Activated T-cell treated with anti-CD3 and anti-CD28 coated beads for 1 hour (primary cell): ENCODE data around the gene NMNAT2.
"Not testable (repeated sequence)": the region's sequence is repeated elsewhere in the genome, so short reads cannot be mapped to it uniquely, and the experiment has no call there.

Experiments used
- DNase-seq: peaks from one replicate; pipeline ENCODE4 v3.0.0-alpha.2; 2020; ENCODE audit warnings: low read depth

The NMNAT2 gene

DNA sequence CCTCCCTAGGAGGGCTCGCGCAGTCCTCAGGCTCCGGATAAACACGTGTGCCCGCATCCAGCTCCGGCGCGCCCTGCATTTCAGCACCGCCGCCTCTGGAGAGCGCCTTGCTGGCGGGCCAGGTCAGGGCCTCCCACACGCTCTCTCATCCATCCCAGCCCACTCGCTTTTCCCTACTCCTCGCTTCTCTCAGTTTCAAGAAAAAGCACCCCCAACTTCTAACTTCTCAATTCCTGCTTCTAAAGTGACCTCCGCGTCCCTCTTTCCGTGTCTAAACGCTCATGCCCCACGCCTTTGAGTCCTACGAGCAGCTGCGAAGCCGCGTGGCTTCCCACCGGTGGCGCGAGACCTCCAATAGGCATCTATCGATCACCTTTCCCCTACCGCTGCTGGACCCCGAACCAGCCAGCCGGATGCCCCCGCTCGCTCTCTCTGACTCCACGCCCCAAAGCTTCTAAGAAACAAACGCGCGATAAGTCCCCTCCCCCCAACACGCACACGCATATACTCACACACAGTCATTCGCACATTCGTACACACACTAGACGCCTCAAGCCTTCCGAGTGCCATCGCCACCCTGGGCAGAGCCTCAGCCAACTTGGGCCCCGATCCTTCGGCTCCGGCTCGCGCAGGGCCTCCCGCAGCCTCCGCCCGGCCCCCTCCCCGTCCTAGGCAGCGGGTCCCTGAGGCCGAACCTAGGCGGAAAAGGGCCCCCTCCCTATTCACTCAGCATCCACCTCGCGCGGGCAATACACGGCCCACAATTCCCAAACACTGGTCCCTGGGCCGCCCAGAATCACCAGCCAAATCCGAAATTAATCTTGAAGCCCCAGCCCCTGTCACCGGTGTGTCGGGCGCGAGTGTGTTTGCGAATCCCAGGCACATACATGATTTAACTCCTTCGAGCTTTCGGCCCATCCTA is 1.1 kb downstream of the NMNAT2 start:
- peak; percentile 12 for DNase-seq

DNA sequence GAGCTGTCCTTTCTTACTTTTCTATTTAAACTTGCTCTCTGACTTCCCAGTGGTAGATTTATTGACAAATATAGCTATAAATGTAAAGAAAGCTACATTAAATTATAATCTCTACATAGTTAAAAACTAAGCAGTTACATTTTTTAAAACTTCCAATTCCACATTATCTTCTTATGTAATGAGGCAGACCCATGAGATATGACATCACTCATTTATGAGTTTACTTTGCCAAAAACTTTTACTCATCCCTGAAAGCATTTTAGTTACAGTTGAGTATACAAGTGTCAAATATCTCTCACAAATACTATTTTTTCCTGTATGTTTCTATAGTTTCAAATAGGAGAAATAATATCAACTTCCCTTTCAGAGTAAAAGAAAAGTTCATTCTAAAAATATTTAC is 3.8 kb downstream of the NMNAT2 start:
- DNase-seq: no peak

DNA sequence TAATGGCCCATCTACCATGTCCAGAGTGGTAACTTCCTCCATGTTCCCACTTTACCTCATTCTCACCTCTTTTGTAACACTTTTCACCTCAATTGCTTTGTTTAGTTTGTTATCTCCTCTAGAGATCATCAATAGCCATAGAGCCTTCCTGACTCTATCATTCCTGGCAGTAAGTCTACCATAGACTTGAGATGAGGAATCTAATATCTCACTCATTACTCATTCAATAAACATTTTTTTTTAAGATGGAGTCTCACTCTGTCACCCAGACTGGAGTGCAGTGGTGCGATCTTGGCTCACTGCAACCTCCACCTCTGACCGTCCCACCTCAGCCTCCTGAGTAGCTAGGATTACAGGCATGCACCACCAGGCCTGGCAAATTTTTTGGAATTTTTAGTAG is 7.1 kb downstream of the NMNAT2 start:
- DNase-seq: no peak

DNA sequence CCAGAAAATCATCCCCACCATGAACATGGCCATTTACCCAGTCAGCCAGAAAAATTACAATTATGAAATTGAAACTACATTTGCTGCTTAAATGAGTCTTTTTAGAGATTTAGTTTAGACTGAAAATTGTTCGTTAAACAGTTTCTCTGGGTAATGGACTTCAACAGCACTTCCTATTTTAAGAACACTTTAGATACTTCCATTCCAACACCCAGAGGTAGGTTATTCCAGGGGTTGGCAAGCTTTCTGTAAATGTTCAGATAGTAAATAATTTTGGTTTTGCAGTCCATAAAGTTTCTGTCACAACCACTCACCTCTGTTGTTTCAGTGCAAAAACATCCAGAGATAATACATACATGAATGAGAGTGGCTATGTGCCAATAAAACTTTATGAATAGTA is 10.2 kb downstream of the NMNAT2 start:
- no peak for DNase-seq

DNA sequence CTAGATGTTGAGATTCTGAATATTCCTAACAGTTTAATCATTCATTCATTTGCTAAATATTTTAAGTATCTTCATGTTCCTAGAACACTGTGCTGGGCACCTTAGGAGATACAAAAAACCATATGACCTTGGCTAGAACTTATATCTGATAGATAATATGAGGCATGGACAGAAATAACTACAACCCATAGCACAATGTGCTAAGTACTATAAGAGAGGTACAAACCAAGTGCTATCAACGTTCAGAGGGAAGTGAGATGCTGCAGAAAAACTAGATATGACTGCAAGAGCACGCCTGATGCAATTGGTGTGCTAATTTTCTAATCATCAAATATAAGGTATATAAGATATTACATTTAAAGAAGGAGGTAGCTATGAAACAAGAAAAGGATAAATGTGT is 10.7 kb downstream of the NMNAT2 start:
- no peak for DNase-seq

DNA sequence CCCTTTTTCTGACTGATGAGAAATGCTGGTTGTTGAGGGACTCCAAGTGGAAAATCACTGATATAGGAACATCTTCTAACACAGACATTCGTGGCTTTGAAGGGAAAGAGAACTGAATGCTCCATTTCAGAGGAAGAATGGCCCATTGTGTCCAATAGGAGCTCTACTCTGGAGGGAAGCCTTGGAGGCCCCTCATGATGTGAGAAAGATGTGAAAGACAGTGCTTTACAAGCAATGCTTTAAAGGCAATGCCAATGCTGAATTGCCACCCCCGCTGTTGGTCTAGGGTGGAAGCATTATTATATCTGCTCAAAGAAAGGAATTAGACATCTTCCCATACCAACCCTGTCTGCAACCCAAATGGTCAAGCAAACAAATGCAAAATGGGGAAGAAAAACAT is 13.7 kb downstream of the NMNAT2 start:
- DNase-seq: no peak

- no peak for DNase-seq
These were observed 14.7 kb downstream of the NMNAT2 start for GRCh38 chr1:183403498-183403897.

GRCh38 chr1:183401565-183401964 is 16.6 kb downstream of the NMNAT2 start:
- not testable (repeated sequence) for DNase-seq

- no peak for DNase-seq
These were observed 23.7 kb downstream of the NMNAT2 start for GRCh38 chr1:183394435-183394834.

DNA sequence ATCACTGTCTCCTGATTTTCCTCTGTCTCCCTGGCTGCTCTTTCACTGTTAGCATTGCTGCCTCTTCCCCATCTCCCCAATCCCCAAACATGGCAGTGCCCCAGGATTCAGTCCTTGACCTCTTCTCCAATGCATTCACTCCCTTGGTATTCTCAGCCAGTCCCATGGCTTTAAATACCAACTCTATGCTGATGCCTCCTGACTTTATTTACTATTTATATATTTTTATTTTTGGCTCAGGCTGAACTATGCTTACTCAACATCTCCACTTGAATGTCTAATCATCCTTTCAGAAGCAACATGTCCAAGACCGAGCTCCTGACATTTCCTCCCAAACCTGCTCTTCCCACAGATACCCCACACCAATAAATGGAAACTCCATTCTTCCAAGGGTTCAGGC is 26.3 kb downstream of the NMNAT2 start:
- DNase-seq: no peak

GRCh38 chr1:183390561-183390960 is 27.6 kb downstream of the NMNAT2 start:
- DNase-seq: no peak

DNA sequence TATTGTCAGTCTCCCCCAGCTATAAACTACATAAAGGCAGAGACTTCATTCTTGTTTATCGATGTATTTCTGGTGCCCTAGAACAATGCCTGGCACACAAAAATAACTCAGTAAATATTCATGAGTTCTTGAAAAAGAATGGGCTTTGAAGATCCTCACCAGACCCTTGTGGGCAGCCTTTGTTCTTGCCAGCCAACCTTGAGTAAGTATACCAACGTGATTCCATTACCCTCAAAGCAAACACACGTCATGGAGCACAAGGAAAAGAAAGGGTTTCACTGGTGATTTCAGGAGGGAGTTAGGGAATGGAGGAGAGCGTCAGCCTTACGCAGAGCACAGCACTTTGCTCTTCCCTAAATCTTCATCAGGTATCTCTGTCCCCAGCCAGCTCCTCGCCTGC is 29.4 kb downstream of the NMNAT2 start:
- no peak for DNase-seq

GRCh38 chr1:183385340-183386144 is 32.6 kb downstream of the NMNAT2 start:
- no peak for DNase-seq

- DNase-seq: no peak
These were observed 38.2 kb downstream of the NMNAT2 start for GRCh38 chr1:183379951-183380350.

- no peak for DNase-seq
These were observed 42.8 kb downstream of the NMNAT2 start for GRCh38 chr1:183375381-183375780.

GRCh38 chr1:183374825-183375224 is 43.4 kb downstream of the NMNAT2 start:
- no peak for DNase-seq

DNA sequence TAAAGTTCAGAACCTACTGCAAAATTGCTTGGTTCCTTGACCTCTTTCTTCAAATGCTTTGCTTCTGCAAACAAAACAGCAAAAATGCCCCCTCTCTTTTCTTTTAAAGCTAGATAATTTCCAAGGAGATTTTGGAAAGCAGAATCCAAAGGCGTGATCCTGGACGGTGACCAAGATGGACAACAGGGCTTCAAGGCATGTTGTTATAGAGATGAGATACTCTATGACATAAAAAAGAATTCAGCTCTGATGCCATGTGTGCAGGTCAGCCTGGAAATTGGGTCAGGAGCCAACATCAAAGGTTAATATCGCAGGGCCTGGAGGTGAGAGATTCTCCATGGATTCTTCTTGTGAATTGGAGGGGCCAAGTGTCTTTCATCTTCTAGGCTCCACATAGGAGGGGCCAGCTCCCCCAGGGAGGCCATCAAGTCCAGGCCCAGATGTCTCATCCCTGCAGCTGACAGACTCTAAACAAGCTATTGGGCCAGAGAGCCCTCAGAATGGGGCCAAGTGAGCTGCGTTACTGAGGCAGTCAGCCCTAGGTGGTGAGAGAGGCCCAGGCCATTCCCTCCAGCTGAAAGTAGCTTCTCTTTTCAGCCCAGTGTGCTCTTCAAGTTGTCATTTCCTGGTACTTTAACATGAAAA is 45.5 kb downstream of the NMNAT2 start:
- DNase-seq: no peak

- DNase-seq: no peak
These were observed 47.7 kb downstream of the NMNAT2 start for GRCh38 chr1:183370399-183371058.

DNA sequence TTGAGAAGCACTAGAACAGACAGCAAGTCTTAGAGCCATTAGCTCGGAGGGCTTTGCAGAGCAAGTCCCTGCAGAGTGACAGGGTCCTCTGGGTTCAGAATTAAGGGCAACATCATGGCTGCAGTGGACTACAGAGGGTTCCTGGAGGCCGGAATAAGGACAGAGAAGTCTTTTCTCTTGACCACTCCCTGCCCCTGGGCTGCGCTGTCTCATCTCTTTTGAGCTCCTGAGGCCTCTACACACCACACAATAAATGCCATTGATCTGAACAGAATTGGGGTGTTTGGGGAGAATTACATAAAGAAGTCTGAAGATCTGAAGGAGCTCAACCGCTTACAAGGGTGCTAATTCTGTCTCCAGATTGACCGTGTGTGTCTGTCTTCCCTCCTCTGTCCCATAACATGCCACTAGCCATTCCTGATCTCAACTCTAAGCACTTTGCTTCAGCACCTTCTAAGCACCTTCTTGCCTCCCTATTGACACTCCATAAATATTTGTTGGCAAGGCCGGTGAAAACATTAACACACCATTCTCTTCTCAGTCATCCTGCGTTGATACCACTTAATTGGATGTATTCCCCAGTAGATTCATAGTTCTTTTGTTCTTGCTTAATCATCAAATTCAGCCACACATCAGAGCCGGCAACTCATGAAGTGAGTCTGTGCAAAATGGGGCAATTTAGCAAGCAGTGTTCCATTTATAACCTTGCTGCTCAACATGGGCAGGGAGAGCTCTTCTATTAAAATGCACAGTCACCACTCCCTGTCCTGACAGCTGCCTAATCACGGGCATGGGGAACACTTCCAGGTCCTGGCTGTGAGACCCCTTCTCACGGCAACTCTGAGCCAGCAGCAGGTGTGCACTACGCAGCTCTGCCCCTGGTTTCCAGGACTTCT is 49.7 kb downstream of the NMNAT2 start:
- no peak for DNase-seq

GRCh38 chr1:183366116-183366515 is 52.1 kb downstream of the NMNAT2 start:
- DNase-seq: no peak

DNA sequence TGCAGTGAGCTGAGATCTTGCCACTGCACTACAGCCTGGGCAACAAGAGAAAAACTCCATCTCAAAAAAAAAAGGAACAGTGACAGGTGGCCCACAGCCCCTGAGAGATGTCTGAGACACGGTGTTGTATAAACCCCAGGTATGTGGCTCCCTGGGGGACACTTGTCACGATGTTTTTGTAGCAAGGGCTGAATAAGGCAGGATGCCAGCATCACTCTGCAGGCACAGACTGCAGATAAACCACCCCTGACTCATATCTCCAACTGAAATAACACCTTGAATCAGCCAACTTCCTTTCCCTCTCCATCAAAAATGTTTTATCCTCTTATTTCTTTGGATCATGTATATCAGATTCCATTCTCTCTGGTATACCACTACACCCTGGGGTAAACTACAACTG is 52.5 kb downstream of the NMNAT2 start:
- DNase-seq: no peak
